ENCODE measurements around the gene MAN2B2. TPM values are rescaled to one million over a fixed set of nuclear protein-coding genes. Genes with fewer than 3 reads are reported as not detected.

Gene MAN2B2
- total RNA-seq, 1 donor from 2014 or later = 5.2 TPM

DNA sequence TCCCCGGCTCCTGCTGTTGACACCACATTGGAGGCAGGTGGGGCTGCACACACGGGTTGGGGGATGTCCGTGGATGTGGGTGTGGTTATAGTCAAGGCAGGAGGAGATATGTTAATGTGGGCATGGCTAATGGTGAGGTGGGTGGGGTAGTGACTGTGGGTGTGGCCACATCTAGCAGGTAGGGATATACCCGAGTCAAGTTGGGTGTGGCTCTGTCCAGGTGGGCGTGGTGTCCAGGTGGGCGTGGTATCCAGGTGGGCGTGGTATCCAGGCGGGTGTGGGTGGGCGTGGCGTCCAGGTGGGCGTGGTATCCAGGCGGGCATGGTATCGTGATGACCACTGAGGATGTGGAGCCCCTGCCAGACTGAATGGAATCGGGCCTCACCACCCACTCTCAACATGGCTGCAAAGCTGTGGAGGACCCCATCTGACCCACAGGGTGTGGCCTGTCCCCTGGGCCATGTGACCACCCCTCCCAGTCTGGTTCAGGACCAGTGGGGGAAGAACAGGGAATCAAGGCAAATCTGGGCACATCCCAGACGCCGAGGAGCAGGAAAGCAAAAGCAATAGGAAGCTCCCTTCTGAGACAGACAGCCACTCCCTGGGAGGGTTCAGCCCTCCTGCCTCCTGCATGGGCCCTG is 21.0 kb downstream of the MAN2B2 start:
- DNase-seq = no peak

DNA sequence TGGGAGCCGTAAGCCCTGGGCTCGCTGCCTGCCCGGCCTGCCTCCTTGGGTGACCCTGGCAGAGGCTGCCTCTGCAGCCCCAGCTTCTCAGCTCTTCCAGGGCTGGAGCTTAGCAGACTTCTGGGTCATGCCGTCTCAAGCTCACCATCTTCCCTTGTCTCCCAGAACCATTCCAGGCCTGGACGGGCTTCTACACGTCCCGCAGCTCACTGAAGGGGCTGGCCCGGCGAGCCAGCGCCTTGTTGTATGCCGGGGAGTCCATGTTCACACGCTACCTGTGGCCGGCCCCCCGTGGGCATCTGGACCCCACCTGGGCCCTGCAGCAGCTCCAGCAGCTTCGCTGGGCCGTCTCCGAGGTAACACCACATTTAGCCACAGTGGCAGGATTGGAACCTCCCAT is 22.0 kb downstream of the MAN2B2 start:
- DNase-seq = no peak

DNA sequence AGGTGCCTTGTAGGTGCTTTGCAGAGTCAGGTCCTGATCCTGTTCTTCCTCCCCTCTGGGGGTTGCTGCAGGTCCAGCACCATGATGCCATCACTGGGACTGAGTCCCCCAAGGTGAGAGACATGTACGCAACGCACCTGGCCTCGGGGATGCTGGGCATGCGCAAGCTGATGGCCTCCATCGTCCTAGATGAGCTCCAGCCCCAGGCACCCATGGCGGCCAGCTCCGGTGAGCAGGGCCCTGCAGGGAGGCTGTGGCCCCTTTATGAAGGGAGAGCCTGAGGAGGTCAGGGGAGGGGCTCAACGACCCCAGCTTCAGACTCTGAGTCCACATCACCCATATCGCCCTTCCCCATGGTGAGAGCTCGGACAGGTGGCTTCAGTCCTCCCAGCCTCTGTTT is 23.1 kb downstream of the MAN2B2 start:
- DNase-seq = no peak

DNA sequence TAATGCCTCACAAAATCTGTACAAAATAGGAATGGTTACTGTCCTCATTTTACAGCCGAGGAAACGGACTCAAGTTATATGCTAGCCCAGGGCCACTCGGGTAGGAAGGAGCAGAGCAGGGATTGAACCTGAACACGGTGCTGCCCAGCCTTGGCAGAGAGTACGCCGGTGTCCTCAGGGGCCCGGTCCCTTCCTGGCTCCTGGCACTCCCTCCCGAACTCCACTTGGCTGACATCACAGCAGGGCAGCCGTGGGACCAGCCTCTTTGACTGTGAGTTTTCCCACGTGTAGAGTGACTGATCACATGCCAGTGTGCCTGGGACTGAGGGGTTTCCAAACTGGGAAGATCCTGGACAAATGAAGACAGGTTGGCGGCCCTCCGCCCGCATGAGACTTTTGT is 23.7 kb downstream of the MAN2B2 start:
- DNase-seq = no peak

DNA sequence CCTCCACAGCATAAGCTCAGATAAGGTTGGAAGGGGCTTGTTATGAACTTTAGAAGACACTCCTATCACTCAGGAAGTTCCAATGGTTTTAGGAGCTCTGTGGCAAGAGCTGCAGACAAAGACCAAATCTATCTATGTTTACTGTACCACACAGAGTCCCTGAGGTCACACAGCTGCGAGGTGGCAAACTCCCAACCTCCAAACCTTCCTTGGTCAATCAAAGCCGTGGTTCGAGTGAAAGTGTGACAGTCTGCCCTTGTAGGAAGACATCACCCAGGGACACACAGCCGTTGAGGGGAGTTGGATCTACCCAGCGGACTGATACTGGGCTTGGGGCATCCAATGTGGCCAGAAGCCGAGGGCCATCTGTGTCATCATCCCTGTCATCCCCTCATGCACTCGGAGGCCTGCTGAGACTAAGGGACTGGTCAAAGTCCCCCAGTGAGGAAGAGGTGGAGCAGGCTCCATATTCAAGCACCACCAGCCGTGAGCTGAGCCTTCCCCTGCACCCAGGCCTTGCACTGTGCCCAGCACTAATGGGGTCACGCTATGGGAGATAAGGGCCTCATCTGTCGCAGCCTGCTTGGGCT is 26.8 kb downstream of the MAN2B2 start:
- DNase-seq = no peak

DNA sequence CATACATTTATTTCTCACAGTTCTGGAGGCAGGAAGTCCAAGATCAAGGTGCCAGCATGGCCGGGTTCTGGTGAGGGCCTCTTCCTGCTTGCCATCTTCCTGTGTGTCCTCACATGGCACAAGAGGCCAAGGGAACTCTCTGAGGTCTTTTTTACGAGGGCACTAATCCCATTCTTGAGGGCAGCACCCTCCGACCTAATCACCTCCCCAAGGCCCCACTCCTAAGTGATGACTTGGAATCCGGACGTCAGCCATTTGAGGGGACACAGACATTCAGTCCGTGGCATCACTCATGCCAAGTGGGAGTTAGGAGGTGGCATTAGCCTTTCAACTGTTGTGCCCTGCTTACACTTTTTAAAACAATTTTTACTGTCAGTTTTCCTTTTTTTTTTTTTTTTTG is 27.3 kb downstream of the MAN2B2 start:
- DNase-seq = no peak

DNA sequence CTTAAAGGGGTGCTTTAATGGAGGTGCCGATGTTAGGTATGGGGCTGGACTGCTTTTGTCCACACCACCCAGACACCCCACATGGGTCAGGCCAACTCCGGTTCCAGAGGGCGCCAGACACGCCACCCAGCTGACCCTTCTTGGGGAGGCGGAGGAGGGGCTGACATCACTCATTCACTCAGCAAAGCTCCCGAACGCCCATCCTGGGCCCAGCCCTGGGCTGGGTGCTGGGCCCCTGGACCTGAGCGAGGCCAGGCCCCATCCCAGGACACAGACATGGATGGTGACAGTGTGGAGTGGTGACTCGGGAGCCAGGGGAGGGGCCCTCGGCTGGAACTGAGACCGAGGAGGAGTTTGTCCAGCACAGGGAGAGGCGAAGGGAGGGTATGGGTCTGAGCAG is 28.1 kb downstream of the MAN2B2 start:
- DNase-seq = no peak

DNA sequence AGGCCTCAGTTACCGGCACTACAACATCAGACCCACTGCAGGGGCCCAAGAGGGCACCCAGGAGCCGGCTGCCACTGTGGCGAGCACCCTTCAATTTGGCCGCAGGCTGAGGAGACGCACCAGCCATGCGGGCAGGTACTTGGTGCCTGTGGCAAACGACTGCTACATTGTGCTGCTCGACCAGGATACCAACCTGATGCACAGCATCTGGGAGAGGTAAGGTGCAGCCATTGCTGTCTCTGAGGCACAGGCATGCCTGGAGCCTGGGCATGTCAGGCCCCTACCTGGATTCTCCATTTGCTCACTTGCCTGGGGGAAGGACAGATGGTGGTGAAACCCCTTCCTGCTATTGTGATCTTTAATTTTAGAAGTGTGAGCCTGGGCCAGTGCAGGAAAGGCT is 30.1 kb downstream of the MAN2B2 start:
- DNase-seq = no peak

DNA sequence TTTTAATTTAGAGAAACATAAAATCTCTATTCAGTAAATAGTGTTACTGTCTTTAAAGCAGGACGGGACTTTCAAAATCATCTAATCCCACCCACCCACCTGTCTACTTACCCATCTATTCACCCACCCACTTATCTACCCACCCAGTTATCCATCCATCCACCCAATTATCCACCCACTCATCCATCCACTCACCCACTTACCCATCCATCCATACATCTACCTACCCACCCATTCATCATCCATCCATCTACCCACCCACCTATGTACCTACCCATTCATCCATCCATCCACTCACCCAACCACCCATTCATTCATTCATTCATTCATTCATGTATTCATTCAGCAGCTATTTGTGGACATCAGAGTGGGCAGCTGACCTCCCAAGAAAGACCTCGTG is 30.6 kb downstream of the MAN2B2 start:
- no peak for DNase-seq

DNA sequence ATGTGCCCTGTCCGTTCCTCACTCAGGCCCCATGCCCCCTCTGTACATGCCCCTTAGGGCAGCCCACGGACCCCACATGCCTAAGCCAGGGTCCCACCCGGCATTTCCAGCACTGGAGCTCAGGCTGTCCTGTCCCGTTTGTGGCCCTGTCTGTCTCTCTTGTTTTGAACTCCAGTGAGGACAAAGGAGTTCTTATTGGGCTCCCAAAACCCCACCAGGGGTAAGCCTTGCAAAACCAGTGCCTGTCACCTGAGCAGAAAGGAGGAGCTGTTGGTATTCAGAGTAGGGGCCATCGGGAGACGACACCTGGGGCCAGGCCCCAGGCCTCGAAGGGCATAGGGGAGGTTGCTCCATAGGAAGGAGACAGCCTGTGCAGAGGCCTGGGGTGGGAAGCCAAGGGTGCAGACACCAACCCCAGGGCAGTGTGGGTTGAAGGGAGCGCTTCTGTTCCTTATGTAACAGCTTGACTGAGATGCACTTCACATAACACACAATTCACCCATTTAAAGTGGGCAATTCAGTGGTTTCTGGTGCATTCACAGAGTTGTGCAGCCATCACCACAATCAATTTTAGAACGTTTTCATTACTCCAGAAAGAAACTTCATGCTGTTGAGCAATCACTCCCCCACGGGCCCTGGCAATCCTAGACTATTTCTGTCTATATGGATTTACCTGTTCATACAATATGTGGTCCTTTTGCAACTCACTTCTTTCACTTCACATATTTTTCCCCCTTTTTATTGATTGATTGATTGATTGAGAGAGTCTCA is 31.7 kb downstream of the MAN2B2 start:
- no peak for DNase-seq

DNA sequence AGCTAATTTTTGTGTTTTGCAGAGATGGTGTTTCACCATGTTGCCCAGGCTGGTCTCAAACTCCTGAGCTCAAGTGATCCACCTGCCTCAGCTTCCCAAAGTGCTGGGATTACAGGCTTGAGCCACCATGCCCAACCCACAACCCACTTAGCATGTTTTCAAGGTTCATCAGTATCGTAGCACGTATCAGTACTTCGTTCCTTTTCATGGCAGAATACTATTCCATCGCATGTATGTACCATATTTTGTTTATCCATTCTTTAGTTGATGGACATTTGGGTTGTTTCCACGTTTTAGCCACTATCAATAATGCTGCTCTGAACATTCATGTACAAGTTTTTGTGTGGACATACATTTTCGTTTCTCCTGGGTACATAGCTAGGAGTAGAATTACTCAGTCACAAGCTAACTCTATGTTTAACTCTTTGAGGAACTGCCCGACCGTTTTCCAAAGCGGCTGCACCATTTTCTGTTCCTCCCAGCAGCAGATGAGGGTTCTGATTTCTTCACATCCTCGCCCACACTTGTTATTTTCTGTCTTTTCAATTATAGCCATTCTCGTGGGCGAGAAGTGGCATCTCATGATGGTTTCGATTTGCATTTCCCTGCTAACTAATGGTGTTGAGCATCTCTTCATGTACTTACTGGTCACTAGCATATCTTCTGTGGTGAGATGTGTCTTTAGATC is 32.5 kb downstream of the MAN2B2 start:
- DNase-seq = no peak

DNA sequence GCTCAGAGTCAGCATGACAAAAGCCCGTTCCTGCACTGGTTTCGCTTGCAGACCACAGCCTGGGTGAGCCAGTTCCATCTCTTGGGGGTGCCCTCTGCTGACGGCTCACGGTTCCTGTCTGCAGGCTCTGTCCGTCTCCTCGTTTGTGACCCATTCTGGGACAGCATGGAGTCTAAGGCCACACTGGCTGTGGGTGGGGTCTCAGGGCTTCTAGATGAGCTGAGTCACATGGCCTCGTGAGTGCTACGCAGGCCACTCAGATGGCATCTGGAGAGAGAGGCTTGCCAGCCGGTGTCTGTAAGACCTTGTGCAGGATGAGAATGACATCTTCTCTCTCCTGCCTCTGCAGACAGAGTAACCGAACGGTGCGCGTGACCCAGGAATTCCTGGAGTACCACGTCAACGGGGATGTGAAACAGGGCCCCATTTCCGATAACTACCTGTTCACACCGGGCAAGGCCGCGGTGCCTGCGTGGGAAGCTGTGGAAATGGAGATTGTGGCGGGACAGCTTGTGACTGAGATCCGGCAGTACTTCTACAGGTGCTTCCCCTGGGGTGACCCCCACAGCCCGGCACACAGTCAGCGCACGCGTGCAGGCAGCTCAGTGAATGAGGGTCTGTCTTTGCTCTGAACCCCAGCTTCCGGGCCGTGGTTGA is 33.9 kb downstream of the MAN2B2 start:
- no peak for DNase-seq

DNA sequence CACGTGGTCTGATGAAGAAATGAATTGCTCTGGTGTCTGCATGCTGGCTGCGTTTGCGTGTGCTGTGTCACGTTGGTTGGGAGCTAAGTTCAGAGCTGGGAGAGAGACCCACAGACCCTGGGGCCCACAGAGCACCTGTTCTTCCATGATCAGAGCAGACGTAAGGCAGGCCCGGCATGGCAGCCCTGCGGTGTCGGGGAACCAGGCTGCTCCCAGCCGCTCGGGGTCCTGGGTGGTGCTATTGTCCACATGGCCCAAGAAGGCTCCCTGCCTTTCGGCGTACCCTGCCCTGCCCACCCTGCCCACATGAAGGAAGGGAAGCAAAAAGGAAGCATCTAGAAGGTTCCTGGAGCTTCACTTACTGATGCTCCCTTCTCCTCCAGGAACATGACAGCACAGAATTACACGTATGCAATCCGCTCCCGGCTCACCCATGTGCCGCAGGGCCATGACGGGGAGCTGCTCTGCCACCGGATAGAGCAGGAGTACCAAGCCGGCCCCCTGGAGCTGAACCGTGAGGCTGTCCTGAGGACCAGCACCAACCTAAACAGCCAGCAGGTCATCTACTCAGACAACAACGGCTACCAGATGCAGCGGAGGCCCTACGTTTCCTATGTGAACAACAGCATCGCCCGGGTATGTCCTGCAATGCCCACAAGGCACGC is 34.6 kb downstream of the MAN2B2 start:
- DNase-seq = no peak

DNA sequence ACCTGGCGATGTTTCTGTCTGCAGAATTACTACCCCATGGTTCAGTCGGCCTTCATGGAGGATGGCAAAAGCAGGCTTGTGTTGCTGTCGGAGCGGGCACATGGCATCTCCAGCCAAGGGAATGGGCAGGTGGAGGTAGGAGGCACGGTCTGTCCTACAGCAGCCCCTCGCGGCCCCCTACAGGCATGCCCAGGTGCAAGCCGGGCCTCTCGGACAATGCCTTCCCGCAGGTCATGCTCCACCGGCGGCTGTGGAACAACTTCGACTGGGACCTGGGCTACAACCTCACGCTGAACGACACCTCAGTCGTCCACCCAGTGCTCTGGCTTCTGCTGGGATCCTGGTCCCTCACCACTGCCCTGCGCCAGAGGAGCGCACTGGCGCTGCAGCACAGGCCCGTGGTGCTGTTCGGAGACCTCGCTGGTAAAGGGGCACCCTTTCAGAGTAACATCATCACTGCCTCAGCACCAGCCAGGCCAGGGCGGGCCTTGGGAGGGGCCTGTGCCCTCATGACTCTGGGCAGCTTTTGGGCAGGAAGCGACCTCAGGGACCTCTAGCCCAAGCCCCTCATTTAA is 36.0 kb downstream of the MAN2B2 start:
- DNase-seq = no peak

DNA sequence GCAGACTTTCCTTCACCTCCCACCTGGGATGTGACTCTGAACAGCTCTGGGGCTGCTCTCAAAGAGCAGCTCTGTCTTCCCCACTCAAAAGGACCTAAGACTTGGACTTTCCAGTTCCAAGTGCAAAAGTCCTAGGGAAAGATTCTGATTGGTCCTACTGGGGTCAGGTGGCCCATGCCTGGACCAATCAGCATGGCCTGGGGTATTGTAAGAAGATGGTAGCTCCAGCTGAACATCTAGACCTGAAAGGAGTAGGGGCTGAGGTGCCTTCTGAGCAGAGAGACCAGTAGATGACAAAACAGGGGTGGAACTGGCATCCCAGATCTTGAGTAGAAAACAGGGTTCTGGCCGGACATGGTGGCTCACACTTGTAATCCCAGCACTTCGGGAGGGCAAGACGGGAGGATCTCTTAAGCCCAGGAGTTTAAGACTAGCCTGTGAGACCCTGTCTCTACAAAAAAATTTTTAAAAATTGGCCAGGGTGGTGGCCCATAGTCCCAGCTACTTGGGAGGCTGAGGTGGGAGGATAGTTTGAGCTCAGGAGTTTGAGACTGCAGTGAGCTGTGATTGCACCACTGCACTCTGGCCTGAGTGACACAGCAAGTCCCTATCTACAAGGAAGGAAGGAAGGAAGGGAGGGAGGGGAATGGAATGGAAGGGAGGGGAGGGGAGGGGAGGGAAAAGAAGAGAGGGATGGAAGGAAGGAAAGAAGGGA is 38.1 kb downstream of the MAN2B2 start:
- no peak for DNase-seq

DNA sequence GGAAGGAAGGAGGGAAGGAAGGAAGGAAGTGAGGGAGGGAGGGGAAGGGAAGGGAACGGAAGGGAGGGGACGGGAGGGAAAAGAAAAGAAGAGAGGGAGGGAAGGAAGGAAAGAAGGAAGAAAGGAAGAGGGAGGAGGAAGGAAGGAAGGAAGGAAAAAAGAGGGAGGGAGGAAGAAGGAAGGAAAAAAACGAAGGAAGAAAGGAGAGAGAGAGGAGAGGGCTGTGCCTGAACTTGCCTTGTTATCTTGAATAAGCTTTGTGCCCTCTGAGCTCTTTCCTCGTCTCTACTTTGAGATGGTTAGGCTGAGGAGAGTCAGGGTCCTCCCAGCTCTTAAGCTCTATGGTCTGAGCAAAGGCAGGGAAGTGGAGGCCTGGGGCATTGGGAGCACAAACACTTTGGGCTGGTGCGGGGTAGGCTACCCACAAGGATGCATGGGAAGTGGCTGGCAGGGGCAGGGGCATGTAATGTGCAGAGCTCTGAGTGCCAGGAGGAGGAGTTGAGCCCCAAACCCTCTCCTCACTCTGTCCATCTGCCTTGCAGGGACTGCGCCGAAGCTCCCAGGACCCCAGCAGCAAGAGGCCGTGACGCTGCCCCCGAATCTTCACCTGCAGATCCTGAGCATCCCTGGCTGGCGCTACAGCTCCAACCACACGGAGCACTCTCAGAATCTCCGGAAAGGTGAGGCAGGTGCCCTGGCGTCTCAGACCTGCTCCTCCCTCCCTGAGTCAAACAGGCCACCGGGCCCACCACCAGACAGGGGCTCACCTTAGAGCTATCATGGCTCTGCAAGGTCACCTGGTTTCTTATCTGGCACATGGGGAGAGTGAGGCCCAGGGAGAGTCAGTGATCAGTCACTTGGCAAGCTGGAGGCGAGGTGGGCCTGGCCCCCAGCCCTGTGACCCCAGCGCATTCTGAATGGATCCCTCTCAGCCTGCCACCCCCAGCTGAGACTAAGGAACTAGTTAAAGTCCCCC is 39.0 kb downstream of the MAN2B2 start:
- no peak for DNase-seq

DNA sequence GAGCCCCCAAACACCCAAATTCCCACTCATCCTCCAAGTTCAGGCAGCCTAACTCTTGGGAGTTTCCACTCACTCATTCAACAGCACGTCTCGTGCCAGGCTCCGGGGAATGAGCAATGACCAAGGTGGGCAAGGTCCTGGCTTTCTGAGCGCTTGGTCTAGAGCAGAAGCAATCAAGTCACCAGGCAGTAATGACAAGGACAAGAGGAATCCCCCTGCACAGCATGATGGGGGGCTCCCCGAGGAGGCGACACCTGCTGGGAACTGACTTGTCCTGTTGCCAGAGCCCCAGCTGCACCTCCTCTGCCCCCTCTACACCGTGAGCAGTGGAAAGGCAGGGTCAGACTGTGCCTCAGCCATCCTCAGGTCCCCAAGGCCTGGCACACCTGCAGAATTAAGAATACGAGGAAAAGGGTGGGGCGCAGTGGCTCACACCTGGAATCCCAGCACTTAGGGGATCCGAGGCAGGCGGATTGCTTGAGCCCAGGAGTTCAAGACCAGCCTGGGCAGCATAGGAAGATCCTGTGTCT is 39.8 kb downstream of the MAN2B2 start:
- DNase-seq = no peak

DNA sequence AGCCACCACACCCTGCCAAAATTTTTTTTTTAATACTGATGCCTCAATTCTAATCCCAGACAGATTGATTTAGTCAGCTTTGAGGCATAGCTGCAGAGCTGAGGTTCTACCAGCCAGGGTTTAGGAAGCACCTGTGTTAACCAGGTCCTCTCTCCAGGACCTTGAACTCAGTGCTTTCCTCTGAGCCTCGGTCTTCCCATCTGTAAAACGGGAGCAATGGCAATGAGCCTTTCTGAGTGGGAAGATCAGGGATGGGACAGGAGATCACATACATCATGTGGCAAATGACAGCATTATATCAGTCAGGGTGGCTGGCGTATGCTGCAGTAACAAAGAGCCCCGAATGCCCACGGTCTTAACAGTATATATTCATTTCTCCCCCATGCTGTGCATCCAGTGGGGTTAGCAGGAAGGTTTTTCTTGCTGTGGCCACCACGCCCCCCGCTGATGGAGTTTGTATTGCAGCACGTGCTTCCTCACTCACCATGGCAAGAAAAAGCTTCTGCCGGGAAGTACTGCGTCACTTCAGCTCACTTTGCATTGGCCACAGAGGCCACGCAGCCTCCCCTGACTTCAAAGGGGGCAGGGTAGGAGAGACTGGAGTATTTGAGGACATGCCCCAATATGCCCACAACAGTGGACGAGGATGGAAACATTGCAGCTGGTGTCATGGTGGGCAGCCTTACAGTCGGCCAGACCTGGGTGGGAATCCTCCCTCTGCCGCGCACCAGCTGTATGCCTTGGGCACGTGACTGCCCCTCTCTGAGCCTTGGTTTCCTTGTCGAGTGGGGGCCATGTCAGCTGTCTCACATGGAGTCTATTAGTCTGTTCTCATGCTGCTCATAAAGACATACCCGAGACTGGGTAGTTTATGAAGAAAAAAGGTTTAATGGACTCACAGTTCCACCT is 41.4 kb downstream of the MAN2B2 start:
- no peak for DNase-seq
